IMR-90 (cell line): Measurements from ENCODE around the gene TP73. TPM values are rescaled to one million over a fixed set of nuclear protein-coding genes. Genes with fewer than 3 reads are reported as not detected.

ENCODE experiments used
- ATAC-seq: fragments of 200-7000 bp; cut with Tn5 transposase; 2 replicates; pipeline ENCODE4 v1.9.1; 2020; ENCODE audit warnings: low read depth, mild to moderate bottlenecking, moderate library complexity
- BruUV-seq: library from RNA; stranded (reverse); fragments of 400-500 nt; replicated peaks from 2 replicates; lab custom pipeline; 2021; lab: Mats Ljungman, UMichigan
- CTCF ChIA-PET: fragments of 300-600 bp; formaldehyde crosslinking; extraction: SDS; loops from one replicate; lab custom pipeline; 2021; ENCODE audit warnings: antibody characterized with exemption; lab: Yijun Ruan, JAX
- POLR2A ChIA-PET: fragments of 300-600 bp; sonication (Branson Sonifier 250); formaldehyde crosslinking; loops from one replicate; lab custom pipeline; 2022; ENCODE audit warnings: antibody characterized with exemption; ENCODE audit not compliant: unreplicated experiment; lab: Charles Lee
- DNase-seq: peaks from one replicate; pipeline ENCODE4 v3.0.0; 2013
- H2AFZ ChIP-seq: replicated peaks from 2 replicates; pipeline ENCODE3; 2013; ENCODE audit warnings: low read length, mild to moderate bottlenecking; ENCODE audit not compliant: poor library complexity
- H2AK5ac ChIP-seq: 2 replicates; pipeline ENCODE4 v1.6.1; 2013; ENCODE audit warnings: low read depth, low read length, inconsistent platforms
- H2AK9ac ChIP-seq: replicated peaks from 2 replicates; pipeline ENCODE3; 2013; ENCODE audit warnings: mild to moderate bottlenecking, low read depth, low read length, moderate library complexity; ENCODE audit not compliant: poor library complexity
- H2BK120ac ChIP-seq: 2 replicates; pipeline ENCODE4 v1.6.1; 2013; ENCODE audit warnings: low read depth, low read length, inconsistent platforms
- H2BK15ac ChIP-seq: 3 replicates; pipeline ENCODE4 v1.6.1; 2013; ENCODE audit warnings: low read depth, low read length, inconsistent platforms
- H2BK20ac ChIP-seq: 2 replicates; pipeline ENCODE4 v1.6.1; 2013; ENCODE audit warnings: low read depth, mild to moderate bottlenecking, inconsistent platforms, low read length, moderate library complexity
- H2BK5ac ChIP-seq: 2 replicates; pipeline ENCODE4 v1.6.1; 2013; ENCODE audit warnings: mild to moderate bottlenecking, low read depth, low read length, inconsistent platforms; ENCODE audit not compliant: poor library complexity, severe bottlenecking
- H3K14ac ChIP-seq: replicated peaks from 2 replicates; pipeline ENCODE4 v1.6.1; 2013; ENCODE audit warnings: low read depth, low read length, inconsistent platforms
- H3K18ac ChIP-seq: 2 replicates; pipeline ENCODE4 v1.6.1; 2013; ENCODE audit warnings: low read depth, low read length, control low read depth
- H3K23ac ChIP-seq: 2 replicates; pipeline ENCODE4 v1.6.1; 2013; ENCODE audit warnings: low read depth, low read length, inconsistent platforms
- H3K27ac ChIP-seq: 2 replicates; pipeline ENCODE4 v1.5.1; 2013; ENCODE audit warnings: mild to moderate bottlenecking, control low read depth, low read length; ENCODE audit not compliant: insufficient read depth
- H3K27me3 ChIP-seq: 2 replicates; pipeline ENCODE4 v1.6.1; 2013; ENCODE audit warnings: low read length; ENCODE audit not compliant: control insufficient read depth, insufficient read depth
- H3K36me3 ChIP-seq: 2 replicates; pipeline ENCODE4 v1.6.1; 2013; ENCODE audit warnings: low read length, mixed read lengths; ENCODE audit not compliant: control insufficient read depth, insufficient read depth
- H3K4ac ChIP-seq: 2 replicates; pipeline ENCODE4 v1.6.1; 2013; ENCODE audit warnings: low read depth, low read length, inconsistent platforms
- H3K4me1 ChIP-seq: 2 replicates; pipeline ENCODE4 v1.6.1; 2013; ENCODE audit warnings: low read length, mixed read lengths; ENCODE audit not compliant: control insufficient read depth, insufficient read depth
- H3K4me2 ChIP-seq: 2 replicates; pipeline ENCODE4 v1.6.1; 2013; ENCODE audit warnings: low read depth, mild to moderate bottlenecking, control low read depth, low read length, moderate library complexity
- H3K4me3 ChIP-seq: 2 replicates; pipeline ENCODE4 v1.5.1; 2013; ENCODE audit warnings: low read depth, mild to moderate bottlenecking, control low read depth, low read length, moderate library complexity; ENCODE audit not compliant: insufficient read depth
- H3K56ac ChIP-seq: 2 replicates; pipeline ENCODE4 v1.6.1; 2013; ENCODE audit warnings: low read length, inconsistent platforms; ENCODE audit not compliant: insufficient read depth; ENCODE audit errors: extremely low read depth
- H3K79me1 ChIP-seq, 2 experiments: 2 replicates each; pipeline ENCODE4 v1.6.1; 2013; ENCODE audit warnings: low read length in 2 of 2, inconsistent platforms in 1 of 2, low read depth in 1 of 2
- H3K9ac ChIP-seq: 2 replicates; pipeline ENCODE4 v1.6.1; 2013; ENCODE audit warnings: low read depth, low read length, control low read depth
- H3K9me1 ChIP-seq: 2 replicates; pipeline ENCODE4 v1.6.1; 2013; ENCODE audit warnings: low read length, inconsistent platforms; ENCODE audit not compliant: insufficient read depth
- H3K9me3 ChIP-seq: 2 replicates; pipeline ENCODE4 v1.6.1; 2013; ENCODE audit warnings: low read length; ENCODE audit not compliant: control insufficient read depth, insufficient read depth
- H4K20me1 ChIP-seq: 2 replicates; pipeline ENCODE4 v1.6.1; 2013; ENCODE audit warnings: low read length, inconsistent platforms; ENCODE audit not compliant: insufficient read depth
- H4K5ac ChIP-seq: 2 replicates; pipeline ENCODE4 v1.6.1; 2013; ENCODE audit warnings: mild to moderate bottlenecking, low read depth, low read length, control low read depth
- H4K8ac ChIP-seq, 2 experiments: 2 replicates each; pipeline ENCODE4 v1.6.1; 2013; ENCODE audit warnings: low read depth in 2 of 2, low read length in 2 of 2, control low read depth in 1 of 2, inconsistent platforms in 1 of 2
- H4K91ac ChIP-seq: 2 replicates; pipeline ENCODE4 v1.6.1; 2013; ENCODE audit warnings: low read depth, low read length, inconsistent platforms; ENCODE audit not compliant: insufficient read depth
- BHLHE40 ChIP-seq: fragments of 150-350 bp; IDR thresholded peaks from 2 replicates; pipeline ENCODE4 v1.6.1; 2016; ENCODE audit warnings: mild to moderate bottlenecking, low read depth, low read length
- CEBPB ChIP-seq: IDR thresholded peaks from 2 replicates; pipeline ENCODE4 v1.6.1; 2012; ENCODE audit warnings: low read depth, low read length, improper control_type of control experiment
- CHD1 ChIP-seq: IDR thresholded peaks from 2 replicates; pipeline ENCODE4 v1.6.1; 2012; ENCODE audit warnings: low read depth, low read length, improper control_type of control experiment
- ELK1 ChIP-seq: fragments of 150-350 bp; IDR thresholded peaks from 2 replicates; pipeline ENCODE4 v1.6.1; 2016; ENCODE audit warnings: low read depth, mild to moderate bottlenecking, low read length, moderate library complexity, borderline replicate concordance
- FOS ChIP-seq: fragments of 150-350 bp; IDR thresholded peaks from 2 replicates; pipeline ENCODE4 v1.6.1; 2016; ENCODE audit warnings: low read depth, low read length
- MAFK ChIP-seq: IDR thresholded peaks from 2 replicates; pipeline ENCODE4 v1.6.1; 2012; ENCODE audit warnings: low read depth, low read length, improper control_type of control experiment
- MAZ ChIP-seq: IDR thresholded peaks from 2 replicates; pipeline ENCODE4 v1.6.1; 2012; ENCODE audit warnings: low read depth, mild to moderate bottlenecking, low read length, improper control_type of control experiment, moderate library complexity, borderline replicate concordance
- MXI1 ChIP-seq: IDR thresholded peaks from 2 replicates; pipeline ENCODE4 v1.6.1; 2012; ENCODE audit warnings: low read depth, mild to moderate bottlenecking, low read length, moderate library complexity, borderline replicate concordance
- NFE2L2 ChIP-seq: fragments of 150-350 bp; IDR thresholded peaks from 2 replicates; pipeline ENCODE4 v1.6.1; 2016; ENCODE audit warnings: low read depth, mild to moderate bottlenecking, low read length
- POLR2A ChIP-seq: IDR thresholded peaks from 2 replicates; pipeline ENCODE4 v1.6.1; 2012; ENCODE audit warnings: mild to moderate bottlenecking, low read depth, low read length
- RAD21 ChIP-seq: IDR thresholded peaks from 2 replicates; pipeline ENCODE4 v1.6.1; 2012; ENCODE audit warnings: low read length, improper control_type of control experiment
- RCOR1 ChIP-seq: IDR thresholded peaks from 2 replicates; pipeline ENCODE4 v1.6.1; 2012; ENCODE audit warnings: mild to moderate bottlenecking, low read length, improper control_type of control experiment; ENCODE audit not compliant: insufficient replicate concordance
- RFX5 ChIP-seq: IDR thresholded peaks from 2 replicates; pipeline ENCODE4 v1.8.0; 2012; ENCODE audit warnings: low read depth, mild to moderate bottlenecking, low read length, moderate library complexity
- SMC3 ChIP-seq: fragments of 150-350 bp; IDR thresholded peaks from 2 replicates; pipeline ENCODE4 v1.6.1; 2016; ENCODE audit warnings: low read depth, mild to moderate bottlenecking, antibody characterized with exemption, low read length, moderate library complexity
- USF2 ChIP-seq: fragments of 150-350 bp; IDR thresholded peaks from 2 replicates; pipeline ENCODE4 v1.6.1; 2017; ENCODE audit warnings: mild to moderate bottlenecking, antibody characterized with exemption, low read length, low read depth
- WGBS, 2 experiments: methylation state at CpG; one replicate each; pipeline versions ENCODE4 v1.1.5 to v1.1.7; 2013; ENCODE audit warnings: missing lambda C conversion rate in 2 of 2; ENCODE audit not compliant: insufficient read length in 1 of 2; ENCODE audit errors: extremely low coverage in 2 of 2; 5-methylcytosine and 5-hydroxymethylcytosine counted together
- dilution Hi-C: fragments of 300-500 bp; cut with HindIII; formaldehyde crosslinking; loops from one replicate; pipeline ENCODE4 v1.14.3; 2018; ENCODE audit warnings: low sequenced_read_pairs; ENCODE audit not compliant: unreplicated experiment
- in situ Hi-C: fragments of 300-500 bp; cut with MboI; formaldehyde crosslinking; loops from 3 replicates; pipeline ENCODE4 v1.14.3; 2019; ENCODE audit warnings: low sequenced_read_pairs, inconsistent platforms, mixed read lengths
- intact Hi-C: fragments of 100-400 bp; cut with micrococcal nuclease; formaldehyde crosslinking; loops from 2 replicates; pipeline ENCODE4 v1.10.0; 2022
- polyA plus RNA-seq, 3 experiments: library from polyadenylated mRNA; depleted of rRNA; stranded (reverse); fragments of >200 nt; gene quantifications; 2 replicates each; pipeline ENCODE4 v1.2.3, GENCODE V29; 2012; ENCODE audit warnings: low replicate concordance in 1 of 3
- total RNA-seq: library from RNA; depleted of rRNA; stranded (reverse); fragments of >200 nt; gene quantifications from 2 replicates; pipeline ENCODE4 v1.2.3, GENCODE V29; 2012
- TF ChIP-seq, protein P1 (sequence below): conservative IDR thresholded peaks from 2 replicates; pipeline ENCODE4 v1.5.1; 2012; ENCODE audit warnings: mild to moderate bottlenecking, low read depth, low read length, improper control_type of control experiment

TP73 gene
- total and polyA plus RNA-seq, 2 of the 4 experiments (the other 2 are of a cell fraction): not detected

GRCh38 chr1:3777078-3777547 is 124.8 kb downstream of the TP73 start:
- DNase-seq: no peak
- BruUV-seq: no TSS peak
- no peak overlapping the region for H3K4me3 ChIP-seq
- 94% methylated on average over 6 of the region's 10 CpGs; no CpG with 5 or more reads in 1 of the 2 experiments for WGBS, 2 experiments
- intact Hi-C loops (no loop called here), in situ Hi-C loops (no loop called here), dilution Hi-C loops (no loop called here)
- H2AFZ ChIP-seq: no peak overlapping the region
- ChIA-PET CTCF (no interaction called here), POLR2A (no interaction called here)
- H3K4me2 ChIP-seq: no peak overlapping the region
- H3K4me1 ChIP-seq: peaks cover 14% of the 10 kb centered on the region
- no peak overlapping the region for H3K4ac ChIP-seq
- no peak overlapping the region for H2AK5ac ChIP-seq
- H2AK9ac ChIP-seq: peak overlapping the region; percentile 65
- no peaks in the 10 kb centered on the region for H4K20me1 ChIP-seq
- no peak overlapping the region for H2BK20ac ChIP-seq
- no peak overlapping the region for H3K14ac ChIP-seq
- no peak overlapping the region for H3K18ac ChIP-seq
- no peaks in the 10 kb centered on the region for H3K27me3 ChIP-seq
- ATAC-seq: no peak
- no peak overlapping the region for H2BK5ac ChIP-seq
- H3K79me1 ChIP-seq: no peaks in the 10 kb centered on the region
- H4K8ac ChIP-seq: no peak overlapping the region
- H3K9ac ChIP-seq: no peak overlapping the region
- H2BK15ac ChIP-seq: no peak overlapping the region
- H3K9me3 ChIP-seq: no peaks in the 10 kb centered on the region
- no peak overlapping the region for H3K56ac ChIP-seq
- no peak overlapping the region for H3K23ac ChIP-seq
- H2BK120ac ChIP-seq: no peak overlapping the region
- TF ChIP-seq MXI1: no peak
- TF ChIP-seq, protein P1, sequence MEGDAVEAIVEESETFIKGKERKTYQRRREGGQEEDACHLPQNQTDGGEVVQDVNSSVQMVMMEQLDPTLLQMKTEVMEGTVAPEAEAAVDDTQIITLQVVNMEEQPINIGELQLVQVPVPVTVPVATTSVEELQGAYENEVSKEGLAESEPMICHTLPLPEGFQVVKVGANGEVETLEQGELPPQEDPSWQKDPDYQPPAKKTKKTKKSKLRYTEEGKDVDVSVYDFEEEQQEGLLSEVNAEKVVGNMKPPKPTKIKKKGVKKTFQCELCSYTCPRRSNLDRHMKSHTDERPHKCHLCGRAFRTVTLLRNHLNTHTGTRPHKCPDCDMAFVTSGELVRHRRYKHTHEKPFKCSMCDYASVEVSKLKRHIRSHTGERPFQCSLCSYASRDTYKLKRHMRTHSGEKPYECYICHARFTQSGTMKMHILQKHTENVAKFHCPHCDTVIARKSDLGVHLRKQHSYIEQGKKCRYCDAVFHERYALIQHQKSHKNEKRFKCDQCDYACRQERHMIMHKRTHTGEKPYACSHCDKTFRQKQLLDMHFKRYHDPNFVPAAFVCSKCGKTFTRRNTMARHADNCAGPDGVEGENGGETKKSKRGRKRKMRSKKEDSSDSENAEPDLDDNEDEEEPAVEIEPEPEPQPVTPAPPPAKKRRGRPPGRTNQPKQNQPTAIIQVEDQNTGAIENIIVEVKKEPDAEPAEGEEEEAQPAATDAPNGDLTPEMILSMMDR: no peak
- TF ChIP-seq ELK1: no peak
- TF ChIP-seq USF2: no peak
- TF ChIP-seq RFX5: no peak
- TF ChIP-seq BHLHE40: no peak
- no peak for TF ChIP-seq NFE2L2
- no peak for TF ChIP-seq RCOR1
- TF ChIP-seq CHD1: no peak
- no peak for TF ChIP-seq CEBPB
- no peak for TF ChIP-seq POLR2A
- no peak for TF ChIP-seq RAD21
- TF ChIP-seq MAFK: no peak
- no peak for TF ChIP-seq FOS
- no peak for TF ChIP-seq SMC3
- TF ChIP-seq MAZ: no peak
- peaks cover 27% of the 10 kb centered on the region for H3K36me3 ChIP-seq
- no peak overlapping the region for H3K27ac ChIP-seq
- H4K5ac ChIP-seq: no peak overlapping the region
- H3K9me1 ChIP-seq: peaks cover 4% of the 10 kb centered on the region; the same call in 1 of the 2 replicates
- no peak overlapping the region for H4K91ac ChIP-seq
